HepG2 (cell line): ENCODE results near the gene ADGRF1. TPM values are rescaled to one million over a fixed set of nuclear protein-coding genes. Genes with fewer than 3 reads are reported as not detected.

Experiments
- CBX5 ChIP-seq: sonication (generic); formaldehyde crosslinking; IDR thresholded peaks from 2 replicates; pipeline ENCODE4 v1.4.0; 2020; ENCODE audit warnings: missing genetic modification reagents, borderline replicate concordance
- EP300 ChIP-seq, 3 experiments: sonication (generic) in 1 of 3; formaldehyde crosslinking in 1 of 3; IDR thresholded peaks; 2 replicates each; pipeline versions ENCODE4 v1.5.1 to v1.6.1; 2011 to 2020; ENCODE audit warnings: low read depth in 2 of 3, low read length in 2 of 3, borderline replicate concordance in 1 of 3, improper control_type of control experiment in 1 of 3, mild to moderate bottlenecking in 1 of 3, missing genetic modification reagents in 1 of 3, moderate library complexity in 1 of 3
- FOSL2 ChIP-seq: sonication (generic); formaldehyde crosslinking; IDR thresholded peaks from 2 replicates; pipeline ENCODE4 v1.4.0; 2020; ENCODE audit warnings: missing genetic modification reagents
- GATAD2A ChIP-seq: IDR thresholded peaks from 2 replicates; pipeline ENCODE4 v1.6.1; 2016
- MEIS1 ChIP-seq: sonication (generic); formaldehyde crosslinking; IDR thresholded peaks from 2 replicates; pipeline ENCODE4 v1.9.0; 2021; ENCODE audit warnings: mild to moderate bottlenecking, missing genetic modification reagents, moderate library complexity, borderline replicate concordance
- MXD4 ChIP-seq: IDR thresholded peaks from 2 replicates; pipeline ENCODE4 v1.6.1; 2016; ENCODE audit warnings: mild to moderate bottlenecking, missing biosample characterization, missing genetic modification reagents
- NR2F2 ChIP-seq: IDR thresholded peaks from 2 replicates; pipeline ENCODE4 v1.6.1; 2012; ENCODE audit warnings: low read depth, inconsistent platforms, borderline replicate concordance
- REPIN1 ChIP-seq: sonication (generic); formaldehyde crosslinking; IDR thresholded peaks from 2 replicates; pipeline ENCODE4 v1.8.0; 2022; ENCODE audit warnings: missing genetic modification reagents, low read depth, mild to moderate bottlenecking, borderline replicate concordance
- TARDBP ChIP-seq: sonication (generic); formaldehyde crosslinking; IDR thresholded peaks from 2 replicates; pipeline ENCODE4 v1.8.0; 2022; ENCODE audit warnings: mild to moderate bottlenecking, missing genetic modification reagents
- ZNF781 ChIP-seq: sonication (generic); formaldehyde crosslinking; IDR thresholded peaks from 2 replicates; pipeline ENCODE4 v1.5.1; 2020; ENCODE audit warnings: borderline replicate concordance, mild to moderate bottlenecking, missing genetic modification reagents; ENCODE audit errors: not compliant biosample characterization
- ZNF792 ChIP-seq: IDR thresholded peaks from 2 replicates; pipeline ENCODE4 v1.6.1; 2016
- ZSCAN29 ChIP-seq: sonication (generic); formaldehyde crosslinking; conservative IDR thresholded peaks from 2 replicates; pipeline ENCODE4 v1.4.0; 2020; ENCODE audit warnings: mild to moderate bottlenecking, missing genetic modification reagents
- polyA plus RNA-seq, 8 experiments: library from polyadenylated mRNA; depleted of rRNA in 3 of 8; stranded (reverse) in 7 of 8; unstranded in 1 of 8; fragments of >200 nt; fragmentation: Illumina TruSeq in 4 of 8; extraction: Trizol in 4 of 8; gene quantifications; 2 replicates each; pipeline versions ENCODE4 v1.2.1 to v1.2.3, GENCODE V29; 2011 to 2016; ENCODE audit warnings: low read depth in 4 of 8, missing spikeins in 1 of 8, mixed read lengths in 1 of 8; ENCODE audit not compliant: insufficient read depth in 1 of 8
- total RNA-seq, 5 experiments: library from RNA; depleted of rRNA; stranded (reverse); fragments of >200 nt; fragmentation: Illumina TruSeq; extraction: Trizol; gene quantifications; 2 replicates each; pipeline ENCODE4 v1.2.3, GENCODE V29; 2016; ENCODE audit warnings: low read depth in 1 of 5
- TF ChIP-seq, protein P1 (sequence below): sonication (generic); formaldehyde crosslinking; IDR thresholded peaks from 2 replicates; pipeline ENCODE4 v1.8.0; 2022; ENCODE audit warnings: low read depth, missing genetic modification reagents
- TF ChIP-seq, protein P2 (sequence below): sonication (generic); formaldehyde crosslinking; conservative IDR thresholded peaks from 2 replicates; pipeline ENCODE4 v1.4.0; 2020; ENCODE audit warnings: mild to moderate bottlenecking, missing genetic modification reagents, moderate library complexity
- TF ChIP-seq, protein P3 (sequence below): sonication (generic); formaldehyde crosslinking; IDR thresholded peaks from 2 replicates; pipeline ENCODE4 v1.4.0; 2020; ENCODE audit warnings: missing genetic modification reagents, borderline replicate concordance
- TF ChIP-seq, protein P4 (sequence below): sonication (generic); formaldehyde crosslinking; IDR thresholded peaks from 2 replicates; pipeline ENCODE4 v1.4.0; 2020; ENCODE audit warnings: missing genetic modification reagents, borderline replicate concordance
- TF ChIP-seq, protein P5 (sequence below): sonication (generic); formaldehyde crosslinking; IDR thresholded peaks from 2 replicates; pipeline ENCODE4 v1.5.0; 2020; ENCODE audit warnings: missing genetic modification reagents

The ADGRF1 gene
- total and polyA plus RNA-seq, 2 of the 13 experiments (the other 11 are each of a cell fraction or from before 2014, with no cell fraction given), result not detected

DNA sequence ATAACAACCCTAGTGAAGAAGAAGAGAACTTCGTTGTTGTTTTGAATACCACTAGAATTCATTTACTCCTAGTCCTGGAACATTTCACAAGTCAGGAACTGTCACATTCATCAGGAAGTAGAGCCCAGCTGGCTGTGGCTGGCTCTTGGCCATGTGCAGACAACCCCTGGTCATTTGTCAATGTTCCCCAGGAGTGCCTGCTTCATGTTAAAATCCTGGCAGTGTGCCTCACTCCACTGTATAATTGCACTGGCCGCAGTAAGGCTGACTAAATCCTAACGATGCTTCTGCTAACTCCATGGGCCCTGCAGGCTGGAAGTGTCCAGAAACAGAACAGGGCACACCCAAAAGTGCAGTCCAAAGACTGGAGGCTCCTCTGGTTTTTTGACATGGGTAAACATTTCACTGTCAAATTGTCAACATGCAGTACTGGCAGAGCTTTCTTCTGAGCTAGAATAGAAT, 41.5 kb upstream of the ADGRF1 start (continued):
- TF ChIP-seq ZNF781 (CRISPR knock-in tag) (peak; percentile 29), CBX5 (CRISPR knock-in tag) (peak; percentile 65; the same call in 1 of the 2 replicates), EP300 (IDR thresholded peaks at IDR 0.05; ENCODE audit: low read depth in 2 of 2, low read length in 2 of 2) (peak in 1 of 2 experiments; percentile 58; a peak in 2 of 4 replicates), EP300 (CRISPR knock-in tag; IDR thresholded peaks at IDR 0.05; ENCODE audit: borderline replicate concordance) (no peak), TARDBP (CRISPR knock-in tag) (peak; percentile 35; the same call in 1 of the 2 replicates), MXD4 (peak; percentile 89), MEIS1 (CRISPR knock-in tag) (peak; percentile 46; the same call in 1 of the 2 replicates), ZSCAN29 (peak; percentile 49; the same call in 1 of the 2 replicates), NR2F2 (no peak), FOSL2 (CRISPR knock-in tag) (peak; percentile 30), ZNF792 (peak; percentile 63), GATAD2A (CRISPR knock-in tag) (peak; percentile 70), REPIN1 (CRISPR knock-in tag) (peak; percentile 50; the same call in 1 of the 2 replicates)
- TF ChIP-seq, protein P1, sequence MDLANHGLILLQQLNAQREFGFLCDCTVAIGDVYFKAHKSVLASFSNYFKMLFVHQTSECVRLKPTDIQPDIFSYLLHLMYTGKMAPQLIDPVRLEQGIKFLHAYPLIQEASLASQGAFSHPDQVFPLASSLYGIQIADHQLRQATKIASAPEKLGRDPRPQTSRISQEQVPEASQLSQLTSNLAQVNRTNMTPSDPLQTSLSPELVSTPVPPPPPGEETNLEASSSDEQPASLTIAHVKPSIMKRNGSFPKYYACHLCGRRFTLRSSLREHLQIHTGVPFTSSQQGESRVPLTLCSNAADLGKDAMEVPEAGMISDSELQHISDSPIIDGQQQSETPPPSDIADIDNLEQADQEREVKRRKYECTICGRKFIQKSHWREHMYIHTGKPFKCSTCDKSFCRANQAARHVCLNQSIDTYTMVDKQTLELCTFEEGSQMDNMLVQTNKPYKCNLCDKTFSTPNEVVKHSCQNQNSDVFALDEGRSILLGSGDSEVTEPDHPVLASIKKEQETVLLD (CRISPR knock-in tag), result 0 out of 2 replicates have a peak, but pooled peaks have one; percentile 24
- TF ChIP-seq, protein P2, sequence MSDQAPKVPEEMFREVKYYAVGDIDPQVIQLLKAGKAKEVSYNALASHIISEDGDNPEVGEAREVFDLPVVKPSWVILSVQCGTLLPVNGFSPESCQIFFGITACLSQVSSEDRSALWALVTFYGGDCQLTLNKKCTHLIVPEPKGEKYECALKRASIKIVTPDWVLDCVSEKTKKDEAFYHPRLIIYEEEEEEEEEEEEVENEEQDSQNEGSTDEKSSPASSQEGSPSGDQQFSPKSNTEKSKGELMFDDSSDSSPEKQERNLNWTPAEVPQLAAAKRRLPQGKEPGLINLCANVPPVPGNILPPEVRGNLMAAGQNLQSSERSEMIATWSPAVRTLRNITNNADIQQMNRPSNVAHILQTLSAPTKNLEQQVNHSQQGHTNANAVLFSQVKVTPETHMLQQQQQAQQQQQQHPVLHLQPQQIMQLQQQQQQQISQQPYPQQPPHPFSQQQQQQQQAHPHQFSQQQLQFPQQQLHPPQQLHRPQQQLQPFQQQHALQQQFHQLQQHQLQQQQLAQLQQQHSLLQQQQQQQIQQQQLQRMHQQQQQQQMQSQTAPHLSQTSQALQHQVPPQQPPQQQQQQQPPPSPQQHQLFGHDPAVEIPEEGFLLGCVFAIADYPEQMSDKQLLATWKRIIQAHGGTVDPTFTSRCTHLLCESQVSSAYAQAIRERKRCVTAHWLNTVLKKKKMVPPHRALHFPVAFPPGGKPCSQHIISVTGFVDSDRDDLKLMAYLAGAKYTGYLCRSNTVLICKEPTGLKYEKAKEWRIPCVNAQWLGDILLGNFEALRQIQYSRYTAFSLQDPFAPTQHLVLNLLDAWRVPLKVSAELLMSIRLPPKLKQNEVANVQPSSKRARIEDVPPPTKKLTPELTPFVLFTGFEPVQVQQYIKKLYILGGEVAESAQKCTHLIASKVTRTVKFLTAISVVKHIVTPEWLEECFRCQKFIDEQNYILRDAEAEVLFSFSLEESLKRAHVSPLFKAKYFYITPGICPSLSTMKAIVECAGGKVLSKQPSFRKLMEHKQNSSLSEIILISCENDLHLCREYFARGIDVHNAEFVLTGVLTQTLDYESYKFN (CRISPR knock-in tag), result peak; percentile 63; the same call in 1 of the 2 replicates
- TF ChIP-seq, protein P3, sequence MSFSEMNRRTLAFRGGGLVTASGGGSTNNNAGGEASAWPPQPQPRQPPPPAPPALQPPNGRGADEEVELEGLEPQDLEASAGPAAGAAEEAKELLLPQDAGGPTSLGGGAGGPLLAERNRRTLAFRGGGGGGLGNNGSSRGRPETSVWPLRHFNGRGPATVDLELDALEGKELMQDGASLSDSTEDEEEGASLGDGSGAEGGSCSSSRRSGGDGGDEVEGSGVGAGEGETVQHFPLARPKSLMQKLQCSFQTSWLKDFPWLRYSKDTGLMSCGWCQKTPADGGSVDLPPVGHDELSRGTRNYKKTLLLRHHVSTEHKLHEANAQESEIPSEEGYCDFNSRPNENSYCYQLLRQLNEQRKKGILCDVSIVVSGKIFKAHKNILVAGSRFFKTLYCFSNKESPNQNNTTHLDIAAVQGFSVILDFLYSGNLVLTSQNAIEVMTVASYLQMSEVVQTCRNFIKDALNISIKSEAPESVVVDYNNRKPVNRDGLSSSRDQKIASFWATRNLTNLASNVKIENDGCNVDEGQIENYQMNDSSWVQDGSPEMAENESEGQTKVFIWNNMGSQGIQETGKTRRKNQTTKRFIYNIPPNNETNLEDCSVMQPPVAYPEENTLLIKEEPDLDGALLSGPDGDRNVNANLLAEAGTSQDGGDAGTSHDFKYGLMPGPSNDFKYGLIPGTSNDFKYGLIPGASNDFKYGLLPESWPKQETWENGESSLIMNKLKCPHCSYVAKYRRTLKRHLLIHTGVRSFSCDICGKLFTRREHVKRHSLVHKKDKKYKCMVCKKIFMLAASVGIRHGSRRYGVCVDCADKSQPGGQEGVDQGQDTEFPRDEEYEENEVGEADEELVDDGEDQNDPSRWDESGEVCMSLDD (CRISPR knock-in tag), result no peak
- TF ChIP-seq, protein P4, sequence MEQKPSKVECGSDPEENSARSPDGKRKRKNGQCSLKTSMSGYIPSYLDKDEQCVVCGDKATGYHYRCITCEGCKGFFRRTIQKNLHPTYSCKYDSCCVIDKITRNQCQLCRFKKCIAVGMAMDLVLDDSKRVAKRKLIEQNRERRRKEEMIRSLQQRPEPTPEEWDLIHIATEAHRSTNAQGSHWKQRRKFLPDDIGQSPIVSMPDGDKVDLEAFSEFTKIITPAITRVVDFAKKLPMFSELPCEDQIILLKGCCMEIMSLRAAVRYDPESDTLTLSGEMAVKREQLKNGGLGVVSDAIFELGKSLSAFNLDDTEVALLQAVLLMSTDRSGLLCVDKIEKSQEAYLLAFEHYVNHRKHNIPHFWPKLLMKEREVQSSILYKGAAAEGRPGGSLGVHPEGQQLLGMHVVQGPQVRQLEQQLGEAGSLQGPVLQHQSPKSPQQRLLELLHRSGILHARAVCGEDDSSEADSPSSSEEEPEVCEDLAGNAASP, result no peak
- TF ChIP-seq, protein P5, sequence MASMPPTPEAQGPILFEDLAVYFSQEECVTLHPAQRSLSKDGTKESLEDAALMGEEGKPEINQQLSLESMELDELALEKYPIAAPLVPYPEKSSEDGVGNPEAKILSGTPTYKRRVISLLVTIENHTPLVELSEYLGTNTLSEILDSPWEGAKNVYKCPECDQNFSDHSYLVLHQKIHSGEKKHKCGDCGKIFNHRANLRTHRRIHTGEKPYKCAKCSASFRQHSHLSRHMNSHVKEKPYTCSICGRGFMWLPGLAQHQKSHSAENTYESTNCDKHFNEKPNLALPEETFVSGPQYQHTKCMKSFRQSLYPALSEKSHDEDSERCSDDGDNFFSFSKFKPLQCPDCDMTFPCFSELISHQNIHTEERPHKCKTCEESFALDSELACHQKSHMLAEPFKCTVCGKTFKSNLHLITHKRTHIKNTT, result no peak
